H9 (cell line): ENCODE measurements around the gene WNT6. TPM values are rescaled to one million over a fixed set of nuclear protein-coding genes. Genes with fewer than 3 reads are reported as not detected.

Source experiments
- DNase-seq: peaks from one replicate; pipeline ENCODE4 v3.0.0-alpha.2; 2017
- H2AFZ ChIP-seq: one replicate; pipeline ENCODE4 v1.6.1; 2013; ENCODE audit warnings: mild to moderate bottlenecking, low read length, control low read depth, moderate library complexity
- H2AK5ac ChIP-seq: 2 replicates; pipeline ENCODE4 v1.6.1; 2013; ENCODE audit warnings: low read length, control low read depth, mixed read lengths; ENCODE audit not compliant: insufficient read length
- H2BK120ac ChIP-seq: one replicate; pipeline ENCODE4 v1.6.1; 2013; ENCODE audit warnings: low read depth, mild to moderate bottlenecking, low read length, control low read depth, inconsistent platforms; ENCODE audit not compliant: poor library complexity, severe bottlenecking
- H2BK12ac ChIP-seq: 2 replicates; pipeline ENCODE4 v1.6.1; 2013; ENCODE audit warnings: low read length, control low read depth, mixed read lengths, low read depth; ENCODE audit not compliant: insufficient read length
- H2BK15ac ChIP-seq: 2 replicates; pipeline ENCODE4 v1.6.1; 2013; ENCODE audit warnings: low read depth, low read length, control low read depth
- H2BK20ac ChIP-seq: one replicate; pipeline ENCODE4 v1.6.1; 2013; ENCODE audit warnings: low read depth, mild to moderate bottlenecking, low read length, control low read depth, inconsistent platforms; ENCODE audit not compliant: poor library complexity, severe bottlenecking
- H2BK5ac ChIP-seq: 2 replicates; pipeline ENCODE4 v1.6.1; 2013; ENCODE audit warnings: low read length, control low read depth, mixed read lengths; ENCODE audit not compliant: insufficient read length
- H3K14ac ChIP-seq: 2 replicates; pipeline ENCODE4 v1.6.1; 2013; ENCODE audit warnings: low read length, control low read depth; ENCODE audit not compliant: insufficient read depth
- H3K18ac ChIP-seq: 2 replicates; pipeline ENCODE4 v1.6.1; 2013; ENCODE audit warnings: low read depth, mild to moderate bottlenecking, mixed read lengths, low read length, control low read depth; ENCODE audit not compliant: insufficient read length
- H3K23ac ChIP-seq: 2 replicates; pipeline ENCODE4 v1.6.1; 2013; ENCODE audit warnings: low read length, control low read depth, mixed read lengths, low read depth; ENCODE audit not compliant: insufficient read length
- H3K23me2 ChIP-seq: 2 replicates; pipeline ENCODE4 v1.6.1; 2013; ENCODE audit warnings: low read depth, mild to moderate bottlenecking, mixed read lengths, low read length, control low read depth; ENCODE audit not compliant: insufficient read length, poor library complexity, severe bottlenecking
- H3K27ac ChIP-seq: 2 replicates; pipeline ENCODE4 v1.5.1; 2013; ENCODE audit warnings: low read length, control low read depth, mixed read lengths, low read depth; ENCODE audit not compliant: insufficient read length
- H3K27me3 ChIP-seq: 2 replicates; pipeline ENCODE4 v1.6.1; 2013; ENCODE audit warnings: low read length, control low read depth, inconsistent platforms; ENCODE audit not compliant: insufficient read depth
- H3K4ac ChIP-seq: 2 replicates; pipeline ENCODE4 v1.6.1; 2013; ENCODE audit warnings: low read depth, mild to moderate bottlenecking, control low read depth, inconsistent platforms, low read length, moderate library complexity
- H3K4me1 ChIP-seq: 2 replicates; pipeline ENCODE4 v1.6.1; 2013; ENCODE audit warnings: low read length, control low read depth, inconsistent platforms; ENCODE audit not compliant: insufficient read depth
- H3K4me2 ChIP-seq: 2 replicates; pipeline ENCODE4 v1.6.1; 2013; ENCODE audit warnings: low read length, control low read depth, mixed read lengths; ENCODE audit not compliant: insufficient read length, insufficient read depth
- H3K56ac ChIP-seq: 2 replicates; pipeline ENCODE4 v1.6.1; 2013; ENCODE audit warnings: low read depth, mild to moderate bottlenecking, mixed read lengths, low read length, control low read depth; ENCODE audit not compliant: insufficient read length
- H3K79me1 ChIP-seq: 2 replicates; pipeline ENCODE4 v1.6.1; 2013; ENCODE audit warnings: low read depth, mild to moderate bottlenecking, moderate library complexity, low read length, control low read depth, inconsistent platforms; ENCODE audit not compliant: insufficient read depth, poor library complexity, severe bottlenecking
- H3K79me2 ChIP-seq: 2 replicates; pipeline ENCODE4 v1.6.1; 2013; ENCODE audit warnings: low read length, control low read depth, inconsistent platforms; ENCODE audit not compliant: insufficient read depth
- H3K9ac ChIP-seq: 2 replicates; pipeline ENCODE4 v1.6.1; 2013; ENCODE audit warnings: low read length, control low read depth, mixed read lengths; ENCODE audit not compliant: insufficient read length; ENCODE audit errors: extremely low read depth
- H3K9me3 ChIP-seq: one replicate; pipeline ENCODE4 v1.6.1; 2013; ENCODE audit warnings: low read depth, low read length, inconsistent platforms; ENCODE audit not compliant: control insufficient read depth
- H3T11ph ChIP-seq: one replicate; pipeline ENCODE4 v1.6.1; 2013; ENCODE audit warnings: mild to moderate bottlenecking, low read length, control low read depth, inconsistent platforms
- H4K20me1 ChIP-seq: one replicate; pipeline ENCODE4 v1.6.1; 2013; ENCODE audit not compliant: control insufficient read depth, insufficient read length, insufficient read depth
- H4K5ac ChIP-seq: 2 replicates; pipeline ENCODE4 v1.6.1; 2013; ENCODE audit warnings: low read depth, mild to moderate bottlenecking, mixed read lengths, low read length, control low read depth; ENCODE audit not compliant: insufficient read length
- H4K8ac ChIP-seq: replicated peaks from 2 replicates; pipeline ENCODE4 v1.6.1; 2013; ENCODE audit warnings: low read length, control low read depth, mixed read lengths, low read depth; ENCODE audit not compliant: insufficient read length
- H4K91ac ChIP-seq: 2 replicates; pipeline ENCODE4 v1.6.1; 2013; ENCODE audit warnings: low read depth, mild to moderate bottlenecking, moderate library complexity, mixed read lengths, low read length, control low read depth; ENCODE audit not compliant: insufficient read length
- H3K27ac Mint-ChIP-seq, 3 experiments: 2 replicates in 2 of 3; 3 replicates in 1 of 3; pipeline ENCODE4 v1.8.0; 2020 to 2021; ENCODE audit warnings: mixed read lengths in 3 of 3, mild to moderate bottlenecking in 1 of 3, moderate library complexity in 1 of 3
- H3K27me3 Mint-ChIP-seq: 2 replicates; pipeline ENCODE4 v1.8.0; 2021; ENCODE audit warnings: low read depth, mild to moderate bottlenecking, moderate library complexity, mixed read lengths
- H3K36me3 Mint-ChIP-seq, 3 experiments: 2 replicates in 2 of 3; 3 replicates in 1 of 3; pipeline ENCODE4 v1.8.0; 2020 to 2021; ENCODE audit warnings: low read depth in 3 of 3, mixed read lengths in 3 of 3; ENCODE audit not compliant: insufficient read depth in 1 of 3
- H3K4me1 Mint-ChIP-seq, 2 experiments: 2 replicates each; pipeline ENCODE4 v1.8.0; 2020; ENCODE audit warnings: mixed read lengths in 2 of 2
- H3K4me3 Mint-ChIP-seq, 2 experiments: 2 replicates in 1 of 2; 3 replicates in 1 of 2; pipeline ENCODE4 v1.8.0; 2020 to 2021; ENCODE audit warnings: mild to moderate bottlenecking in 2 of 2, mixed read lengths in 2 of 2, moderate library complexity in 1 of 2
- H3K9me3 Mint-ChIP-seq, 2 experiments: 2 replicates in 1 of 2; 3 replicates in 1 of 2; pipeline ENCODE4 v1.8.0; 2020; ENCODE audit warnings: mild to moderate bottlenecking in 2 of 2, mixed read lengths in 2 of 2, moderate library complexity in 1 of 2
- WGBS: extraction: QIAGEN DNeasy Blood & Tissue Kit; methylation state at CpG from one replicate; pipeline ENCODE4 v1.1.7; 2013; ENCODE audit warnings: missing lambda C conversion rate, low lambda C conversion rate, mixed read lengths; ENCODE audit not compliant: insufficient read length; ENCODE audit errors: extremely low coverage; 5-methylcytosine and 5-hydroxymethylcytosine counted together
- total RNA-seq: library from RNA; stranded (reverse); gene quantifications from 2 replicates; pipeline ENCODE4 v1.2.1, GENCODE V29; 2021
- TF ChIP-seq, protein P1 (sequence below): fragments of 200-600 bp; sonication (generic); conservative IDR thresholded peaks from 3 replicates; pipeline ENCODE4 v1.8.0; 2021; ENCODE audit warnings: antibody characterized with exemption, mild to moderate bottlenecking

The WNT6 gene
- total RNA-seq, 1 experiment from 2014 or later, result not detected

DNA sequence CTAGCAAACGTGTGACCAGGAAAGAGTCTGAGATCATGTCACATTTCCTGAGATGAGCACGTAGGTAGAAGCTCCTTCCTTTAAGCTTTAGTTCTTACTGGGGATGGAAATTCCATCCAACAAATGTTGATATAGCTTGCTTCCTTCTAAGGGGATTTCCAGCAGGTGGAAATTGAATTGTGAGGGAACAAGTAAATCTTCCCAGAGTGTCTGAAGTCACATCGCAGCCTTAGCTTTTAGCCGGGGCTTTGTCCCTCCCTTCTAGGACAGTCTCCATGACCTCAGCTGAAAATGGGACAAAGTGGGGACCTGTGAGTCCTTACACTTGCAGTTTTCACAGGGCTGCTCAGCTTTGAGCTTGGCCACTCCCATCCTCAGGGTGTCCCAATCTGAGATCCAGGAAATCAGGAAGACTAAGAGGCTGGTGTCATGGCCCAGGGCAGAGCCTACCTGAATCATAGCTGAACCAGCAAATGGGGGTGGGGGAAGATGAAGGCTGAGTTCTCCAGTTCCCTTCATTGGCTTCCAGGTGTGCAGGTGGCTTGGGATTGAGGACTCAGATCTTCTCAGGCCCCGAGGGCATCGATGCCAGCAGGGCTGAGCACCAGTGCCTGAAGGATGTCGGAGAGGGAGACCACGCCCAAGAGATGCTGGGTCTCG is 36.3 kb upstream of the WNT6 start:
- no peaks in the 10 kb centered on the region for H3K9me3 ChIP-seq
- Mint-ChIP-seq H3K27ac (no peak overlapping the region; a peak in 1 of 7 replicates), H3K27me3 (peaks cover 7% of the 10 kb centered on the region), H3K36me3 (no peaks in the 10 kb centered on the region; a peak in 1 of 7 replicates), H3K4me1 (peaks cover 9 to 13% of the 10 kb centered on the region in 2 experiments), H3K9me3 (no peaks in the 10 kb centered on the region), H3K4me3 (no peak overlapping the region)
- H3K79me2 ChIP-seq, result no peaks in the 10 kb centered on the region
- H3K9ac ChIP-seq, result no peak overlapping the region
- no peak overlapping the region for H2BK20ac ChIP-seq
- H4K20me1 ChIP-seq, result no peaks in the 10 kb centered on the region
- H3K27ac ChIP-seq, result no peak overlapping the region
- H4K8ac ChIP-seq, result no peak overlapping the region
- H2AFZ ChIP-seq, result no peak overlapping the region
- no peaks in the 10 kb centered on the region for H3K23me2 ChIP-seq
- H3K4me2 ChIP-seq, result no peak overlapping the region
- H3K4me1 ChIP-seq, result no peaks in the 10 kb centered on the region
- no peak overlapping the region for H3T11ph ChIP-seq
- H2BK5ac ChIP-seq, result no peak overlapping the region
- no peak overlapping the region for H2BK15ac ChIP-seq
- H2BK120ac ChIP-seq, result no peak overlapping the region
- H3K27me3 ChIP-seq, result no peaks in the 10 kb centered on the region
- no peak overlapping the region for H3K14ac ChIP-seq
- WGBS, result no CpG with 5 or more reads among the region's 9 CpGs
- H3K4ac ChIP-seq, result no peak overlapping the region
- H3K56ac ChIP-seq, result no peak overlapping the region
- no peak overlapping the region for H4K5ac ChIP-seq
- no peak overlapping the region for H3K23ac ChIP-seq
- H3K79me1 ChIP-seq, result no peaks in the 10 kb centered on the region
- no peak overlapping the region for H2BK12ac ChIP-seq
- H4K91ac ChIP-seq, result no peak overlapping the region
- H2AK5ac ChIP-seq, result no peak overlapping the region
- DNase-seq, result no peak
- H3K18ac ChIP-seq, result no peak overlapping the region
- TF ChIP-seq, protein P1, sequence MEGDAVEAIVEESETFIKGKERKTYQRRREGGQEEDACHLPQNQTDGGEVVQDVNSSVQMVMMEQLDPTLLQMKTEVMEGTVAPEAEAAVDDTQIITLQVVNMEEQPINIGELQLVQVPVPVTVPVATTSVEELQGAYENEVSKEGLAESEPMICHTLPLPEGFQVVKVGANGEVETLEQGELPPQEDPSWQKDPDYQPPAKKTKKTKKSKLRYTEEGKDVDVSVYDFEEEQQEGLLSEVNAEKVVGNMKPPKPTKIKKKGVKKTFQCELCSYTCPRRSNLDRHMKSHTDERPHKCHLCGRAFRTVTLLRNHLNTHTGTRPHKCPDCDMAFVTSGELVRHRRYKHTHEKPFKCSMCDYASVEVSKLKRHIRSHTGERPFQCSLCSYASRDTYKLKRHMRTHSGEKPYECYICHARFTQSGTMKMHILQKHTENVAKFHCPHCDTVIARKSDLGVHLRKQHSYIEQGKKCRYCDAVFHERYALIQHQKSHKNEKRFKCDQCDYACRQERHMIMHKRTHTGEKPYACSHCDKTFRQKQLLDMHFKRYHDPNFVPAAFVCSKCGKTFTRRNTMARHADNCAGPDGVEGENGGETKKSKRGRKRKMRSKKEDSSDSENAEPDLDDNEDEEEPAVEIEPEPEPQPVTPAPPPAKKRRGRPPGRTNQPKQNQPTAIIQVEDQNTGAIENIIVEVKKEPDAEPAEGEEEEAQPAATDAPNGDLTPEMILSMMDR, result no peak
